ENCODE results near the gene CPNE2.

CPNE2 gene

GRCh38 chr16:57051696-57052228 lies 40.6 kb upstream of the CPNE2 start:
- DNase-seq (ENCODE audit: low spot score): peak; percentile 57
- TF ChIP-seq, protein P1, sequence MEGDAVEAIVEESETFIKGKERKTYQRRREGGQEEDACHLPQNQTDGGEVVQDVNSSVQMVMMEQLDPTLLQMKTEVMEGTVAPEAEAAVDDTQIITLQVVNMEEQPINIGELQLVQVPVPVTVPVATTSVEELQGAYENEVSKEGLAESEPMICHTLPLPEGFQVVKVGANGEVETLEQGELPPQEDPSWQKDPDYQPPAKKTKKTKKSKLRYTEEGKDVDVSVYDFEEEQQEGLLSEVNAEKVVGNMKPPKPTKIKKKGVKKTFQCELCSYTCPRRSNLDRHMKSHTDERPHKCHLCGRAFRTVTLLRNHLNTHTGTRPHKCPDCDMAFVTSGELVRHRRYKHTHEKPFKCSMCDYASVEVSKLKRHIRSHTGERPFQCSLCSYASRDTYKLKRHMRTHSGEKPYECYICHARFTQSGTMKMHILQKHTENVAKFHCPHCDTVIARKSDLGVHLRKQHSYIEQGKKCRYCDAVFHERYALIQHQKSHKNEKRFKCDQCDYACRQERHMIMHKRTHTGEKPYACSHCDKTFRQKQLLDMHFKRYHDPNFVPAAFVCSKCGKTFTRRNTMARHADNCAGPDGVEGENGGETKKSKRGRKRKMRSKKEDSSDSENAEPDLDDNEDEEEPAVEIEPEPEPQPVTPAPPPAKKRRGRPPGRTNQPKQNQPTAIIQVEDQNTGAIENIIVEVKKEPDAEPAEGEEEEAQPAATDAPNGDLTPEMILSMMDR (IDR thresholded peaks at IDR 0.05; ENCODE audit: extremely low read depth, insufficient read depth, missing control alignments): no peak
- in situ Hi-C loops (cut with MboI; ENCODE audit: low pct_unique_long_range_greater_than_20kb, low sequenced_read_pairs, unreplicated experiment): no loop called here

DNA sequence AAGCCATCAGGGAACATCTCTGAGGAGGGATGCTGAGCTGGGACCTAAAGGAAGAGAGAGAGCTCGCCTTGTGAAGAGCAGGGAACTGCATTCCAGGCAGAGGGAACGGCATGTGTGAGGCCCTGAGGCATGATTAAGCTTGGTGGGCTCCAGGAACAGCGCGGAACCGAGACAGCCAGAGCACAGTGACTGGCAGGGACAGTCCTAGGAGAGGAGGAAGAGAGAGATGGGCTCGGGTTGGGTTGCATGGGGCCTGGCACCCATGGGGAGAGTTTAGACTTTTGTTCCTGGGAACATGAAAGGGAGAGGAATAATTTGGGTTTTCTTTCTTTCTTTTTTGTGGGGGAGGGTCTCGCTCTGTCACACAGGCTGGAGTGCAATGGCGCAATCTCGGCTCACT lies 39.2 kb upstream of the CPNE2 start:
- in situ Hi-C loops (cut with MboI; ENCODE audit: low pct_unique_long_range_greater_than_20kb, low sequenced_read_pairs, unreplicated experiment): no loop called here
- DNase-seq (ENCODE audit: low spot score): no peak
- TF ChIP-seq, protein P1 (IDR thresholded peaks at IDR 0.05; ENCODE audit: extremely low read depth, insufficient read depth, missing control alignments): no peak

DNA sequence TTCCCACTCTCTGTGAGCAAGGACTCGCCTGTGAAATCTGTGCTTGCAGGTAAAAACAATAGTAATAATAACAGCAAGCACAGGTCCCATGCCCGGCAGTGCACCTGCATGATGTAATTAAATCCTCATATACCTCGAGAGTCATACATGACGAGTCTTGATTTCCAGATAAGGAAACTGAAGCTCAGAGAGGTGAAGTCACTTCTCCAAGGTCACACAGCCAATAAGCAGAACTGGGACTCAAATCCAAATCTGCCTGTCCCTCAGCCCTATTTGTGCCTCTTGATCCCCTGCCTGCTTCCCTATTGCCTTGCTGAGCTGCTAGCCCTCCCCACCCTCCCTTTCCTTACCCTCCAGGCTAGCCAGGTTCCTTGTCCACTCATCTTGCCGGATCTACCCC lies 38.0 kb upstream of the CPNE2 start:
- no peak for DNase-seq (ENCODE audit: low spot score)
- TF ChIP-seq, protein P1 (IDR thresholded peaks at IDR 0.05; ENCODE audit: extremely low read depth, insufficient read depth, missing control alignments): no peak
- in situ Hi-C loops (cut with MboI; ENCODE audit: low pct_unique_long_range_greater_than_20kb, low sequenced_read_pairs, unreplicated experiment): no loop called here

DNA sequence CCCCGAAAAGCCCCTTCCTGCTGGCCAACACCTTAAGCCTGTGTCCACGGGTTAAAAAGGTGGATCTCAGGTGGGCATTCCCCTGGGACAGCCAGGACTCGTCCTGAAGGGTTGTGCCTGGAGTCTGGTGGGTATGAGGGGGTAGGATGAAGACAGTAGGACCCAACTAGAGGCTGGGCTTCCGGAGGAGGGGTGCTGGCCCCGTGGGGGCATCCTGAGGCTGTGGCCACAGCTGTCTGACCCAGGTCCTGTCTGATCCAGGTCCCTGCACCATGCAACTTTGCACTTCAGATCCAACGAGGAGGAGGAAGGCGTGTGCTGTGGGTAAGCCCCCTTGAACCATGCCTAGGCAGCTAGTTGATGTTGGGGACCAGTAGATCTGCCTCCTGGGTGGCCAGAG lies 37.6 kb upstream of the CPNE2 start:
- DNase-seq (ENCODE audit: low spot score): no peak
- TF ChIP-seq, protein P1 (IDR thresholded peaks at IDR 0.05; ENCODE audit: extremely low read depth, insufficient read depth, missing control alignments): no peak
- in situ Hi-C loops (cut with MboI; ENCODE audit: low pct_unique_long_range_greater_than_20kb, low sequenced_read_pairs, unreplicated experiment): no loop called here

DNA sequence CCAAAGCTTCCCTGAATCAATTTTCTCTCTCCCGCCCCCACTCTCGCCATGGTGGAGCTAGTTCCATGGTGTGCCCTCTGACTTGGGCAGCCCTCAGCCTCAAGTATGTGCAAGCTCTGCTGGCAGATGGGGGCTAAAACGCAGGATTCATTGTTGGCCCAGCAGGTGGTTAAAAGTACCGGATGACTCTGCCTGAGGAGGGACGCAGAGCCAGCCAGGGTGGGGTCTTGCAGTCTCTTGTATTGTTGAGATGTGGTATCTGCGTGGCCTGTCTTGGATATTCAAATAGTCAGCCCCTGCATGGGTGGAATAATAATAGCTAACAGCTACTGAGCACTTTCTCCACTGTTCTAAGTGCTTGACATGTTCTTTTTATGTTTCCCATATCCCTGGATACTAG lies 36.7 kb upstream of the CPNE2 start:
- in situ Hi-C loops (cut with MboI; ENCODE audit: low pct_unique_long_range_greater_than_20kb, low sequenced_read_pairs, unreplicated experiment): no loop called here
- no peak for DNase-seq (ENCODE audit: low spot score)
- TF ChIP-seq, protein P1 (IDR thresholded peaks at IDR 0.05; ENCODE audit: extremely low read depth, insufficient read depth, missing control alignments): no peak

DNA sequence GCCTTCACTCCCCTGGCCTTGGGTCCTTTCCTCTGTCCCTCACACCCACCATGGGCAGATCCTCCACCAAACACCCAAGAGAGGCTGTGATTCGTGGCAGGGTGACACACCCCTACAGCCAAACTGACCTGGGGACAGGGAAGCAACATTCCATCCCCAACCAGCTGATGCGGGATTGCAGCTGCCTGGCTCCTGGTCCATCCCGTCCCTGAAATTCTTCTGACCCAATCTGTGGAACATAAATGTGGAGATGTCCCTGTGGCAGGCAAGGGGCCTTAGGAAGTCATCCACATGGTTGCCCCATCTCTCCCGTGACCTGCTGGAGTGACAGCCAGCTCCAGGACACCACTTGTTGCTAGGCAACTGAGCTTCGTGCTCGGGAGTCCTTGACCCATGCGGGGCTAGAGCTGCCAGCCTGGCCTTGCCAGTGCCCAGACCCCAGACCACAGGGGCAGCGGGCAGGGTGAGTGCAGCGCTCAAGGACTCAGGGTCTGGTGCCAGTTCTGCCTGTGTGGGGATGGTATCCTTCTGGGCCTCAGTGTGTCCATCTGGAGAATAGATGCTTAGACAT lies 34.0 kb upstream of the CPNE2 start:
- TF ChIP-seq, protein P1 (IDR thresholded peaks at IDR 0.05; ENCODE audit: extremely low read depth, insufficient read depth, missing control alignments): no peak
- in situ Hi-C loops (cut with MboI; ENCODE audit: low pct_unique_long_range_greater_than_20kb, low sequenced_read_pairs, unreplicated experiment): no loop called here
- DNase-seq (ENCODE audit: low spot score): no peak
